Tibial artery (tissue), 4 donors: Measurements from ENCODE around the gene SYNE2.
A peak's percentile ranks its signal among the peaks of the same experiment; 100 is the strongest.

Experiments
- DNase-seq, 2 donors: peaks; one replicate each; pipeline ENCODE4 v3.0.0-alpha.2; 2019
- H3K27ac ChIP-seq, 2 donors: fragments of 200-600 bp; sonication (generic) in 1 of 2; 1 replicate in 1 of 2; 2 replicates in 1 of 2; pipeline ENCODE4 v1.5.1; 2018 to 2019; ENCODE audit warnings: mild to moderate bottlenecking in 1 of 2
- H3K27me3 ChIP-seq, 2 donors: fragments of 200-600 bp; sonication (generic) in 1 of 2; one replicate each; pipeline versions ENCODE4 v1.5.1 to v1.6.0; 2016 to 2019
- H3K36me3 ChIP-seq, 3 donors: fragments of 200-600 bp; sonication (generic) in 2 of 3; one replicate each; pipeline ENCODE4 v1.5.1; 2016 to 2019; ENCODE audit warnings: mild to moderate bottlenecking in 2 of 3
- H3K4me1 ChIP-seq, 4 donors: fragments of 200-600 bp; sonication (generic) in 2 of 4; 1 replicate in 3 of 4; 2 replicates in 1 of 4; pipeline ENCODE4 v1.5.1; 2016 to 2019
- H3K4me3 ChIP-seq, 2 donors: fragments of 200-600 bp; sonication (generic) in 1 of 2; 1 replicate in 1 of 2; 2 replicates in 1 of 2; pipeline ENCODE4 v1.5.1; 2018 to 2019; ENCODE audit warnings: mild to moderate bottlenecking in 2 of 2
- H3K9me3 ChIP-seq, 3 donors: fragments of 200-600 bp; sonication (generic) in 1 of 3; one replicate each; pipeline ENCODE4 v1.5.1; 2016 to 2019
- CTCF ChIP-seq, 2 experiments: fragments of 200-600 bp in 1 of 2; fragments of 450-650 bp in 1 of 2; IDR thresholded peaks; one replicate each; pipeline ENCODE4 v1.5.1; 2017 to 2019; ENCODE audit warnings: antibody characterized with exemption in 2 of 2, mild to moderate bottlenecking in 1 of 2, moderate library complexity in 1 of 2
- intact Hi-C: fragments of 100-400 bp; cut with DNase I; formaldehyde crosslinking; loops from one replicate; pipeline ENCODE4 v1.15.0; 2023; ENCODE audit warnings: low total_unique reads

Gene SYNE2

GRCh38 chr14:63897721-63898163 is 44.9 kb downstream of the SYNE2 start:
- H3K36me3 ChIP-seq, result no peaks in the 10 kb centered on the region
- H3K27me3 ChIP-seq, result no peaks in the 10 kb centered on the region
- peak overlapping the region in 1 of 2 donors; percentile 73 for H3K27ac ChIP-seq
- intact Hi-C loops, result no loop called here
- TF ChIP-seq CTCF (IDR thresholded peaks at IDR 0.05), result no peak
- H3K4me3 ChIP-seq, result no peak overlapping the region
- H3K4me1 ChIP-seq, result peaks cover 0 to 58% (median 48%) of the 10 kb centered on the region in 4 donors
- DNase-seq, result no peak
- no peaks in the 10 kb centered on the region for H3K9me3 ChIP-seq

- Histone ChIP-seq H3K4me3 (no peak overlapping the region), H3K27ac (no peak overlapping the region), H3K9me3 (no peaks in the 10 kb centered on the region), H3K36me3 (no peaks in the 10 kb centered on the region), H3K27me3 (no peaks in the 10 kb centered on the region), H3K4me1 (peaks cover 0 to 36% (median 27%) of the 10 kb centered on the region in 4 donors)
- DNase-seq, result no peak
- intact Hi-C loops, result loop anchor here (10.0 kb wide), 1 partner anchor 45 kb away; the partner anchor contains the start of gene SYNE2
- no peak for TF ChIP-seq CTCF (IDR thresholded peaks at IDR 0.05)
These were observed 47.1 kb downstream of the SYNE2 start for GRCh38 chr14:63899953-63900352.

GRCh38 chr14:63901434-63902085 is 48.8 kb downstream of the SYNE2 start:
- DNase-seq, result peak in 1 of 2 donors; percentile 28
- H3K36me3 ChIP-seq, result no peaks in the 10 kb centered on the region
- intact Hi-C loops, result loop anchor here (10.0 kb wide), 1 partner anchor 47 kb away; the partner anchor contains the start of gene SYNE2
- H3K4me3 ChIP-seq, result no peak overlapping the region
- no peak for TF ChIP-seq CTCF (IDR thresholded peaks at IDR 0.05)
- H3K4me1 ChIP-seq, result peaks cover 0 to 22% (median 18%) of the 10 kb centered on the region in 4 donors
- no peak overlapping the region for H3K27ac ChIP-seq
- H3K27me3 ChIP-seq, result no peaks in the 10 kb centered on the region
- H3K9me3 ChIP-seq, result no peaks in the 10 kb centered on the region

- no peaks in the 10 kb centered on the region for H3K27me3 ChIP-seq
- no peak for DNase-seq
- no peaks in the 10 kb centered on the region for H3K36me3 ChIP-seq
- intact Hi-C loops, result loop anchor here (10.0 kb wide), 1 partner anchor 48 kb away; the partner anchor contains the start of gene SYNE2
- TF ChIP-seq CTCF (IDR thresholded peaks at IDR 0.05), result no peak
- H3K27ac ChIP-seq, result no peak overlapping the region
- H3K4me3 ChIP-seq, result no peak overlapping the region
- no peaks in the 10 kb centered on the region for H3K9me3 ChIP-seq
- peaks cover 0 to 12% (median 9%) of the 10 kb centered on the region in 4 donors for H3K4me1 ChIP-seq
These were observed 49.7 kb downstream of the SYNE2 start for GRCh38 chr14:63902375-63902976.

- intact Hi-C loops, result loop anchor here (10.0 kb wide), 1 partner anchor 50 kb away; the partner anchor contains the start of gene SYNE2
- Histone ChIP-seq H3K27me3 (no peaks in the 10 kb centered on the region), H3K9me3 (no peaks in the 10 kb centered on the region), H3K4me3 (no peak overlapping the region), H3K36me3 (no peaks in the 10 kb centered on the region), H3K27ac (no peak overlapping the region), H3K4me1 (peaks cover 0 to 13% (median 6%) of the 10 kb centered on the region in 4 donors)
- no peak for TF ChIP-seq CTCF (IDR thresholded peaks at IDR 0.05)
- no peak for DNase-seq
These were observed 51.9 kb downstream of the SYNE2 start for GRCh38 chr14:63904724-63905123.
